HepG2 (cell line): Measurements from ENCODE around the gene AXIN2. TPM values are rescaled to one million over a fixed set of nuclear protein-coding genes. Genes with fewer than 3 reads are reported as not detected.

ENCODE experiments used
- CBFB ChIP-seq: sonication (generic); formaldehyde crosslinking; IDR thresholded peaks from 2 replicates; pipeline ENCODE4 v1.4.0; 2020; ENCODE audit warnings: missing genetic modification reagents
- FOXO4 ChIP-seq: sonication (generic); formaldehyde crosslinking; conservative IDR thresholded peaks from 2 replicates; pipeline ENCODE4 v1.8.1; 2023; ENCODE audit warnings: missing genetic modification reagents
- HMG20A ChIP-seq: IDR thresholded peaks from 2 replicates; pipeline ENCODE4 v1.6.1; 2016; ENCODE audit warnings: borderline replicate concordance
- HMG20B ChIP-seq: conservative IDR thresholded peaks from 2 replicates; pipeline ENCODE4 v1.6.1; 2016; ENCODE audit warnings: missing genetic modification reagents, missing compliant biosample characterization
- HOXA9 ChIP-seq: sonication (generic); formaldehyde crosslinking; IDR thresholded peaks from 2 replicates; pipeline ENCODE4 v1.8.1; 2022; ENCODE audit warnings: missing genetic modification reagents, mild to moderate bottlenecking, moderate library complexity, borderline replicate concordance
- SALL1 ChIP-seq: sonication (generic); formaldehyde crosslinking; IDR thresholded peaks from 2 replicates; pipeline ENCODE4 v1.8.0; 2022; ENCODE audit warnings: mild to moderate bottlenecking, missing genetic modification reagents
- SPEN ChIP-seq: sonication (generic); formaldehyde crosslinking; IDR thresholded peaks from 2 replicates; pipeline ENCODE4 v1.5.1; 2020; ENCODE audit warnings: low read depth, mild to moderate bottlenecking, missing genetic modification reagents
- SRSF9 ChIP-seq: fragments of 200-400 bp; formaldehyde crosslinking; IDR thresholded peaks from 2 replicates; pipeline ENCODE4 v1.6.1; 2018; ENCODE audit warnings: borderline replicate concordance, mild to moderate bottlenecking, low read depth, low read length; ENCODE audit not compliant: insufficient read depth, poor library complexity, severe bottlenecking
- SUZ12 ChIP-seq: fragments of 150-350 bp; IDR thresholded peaks from 2 replicates; pipeline ENCODE4 v1.6.1; 2014; ENCODE audit warnings: low read depth, low read length
- TBX2 ChIP-seq: sonication (generic); formaldehyde crosslinking; IDR thresholded peaks from 2 replicates; pipeline ENCODE4 v1.5.0; 2020; ENCODE audit warnings: missing genetic modification reagents, mild to moderate bottlenecking, borderline replicate concordance
- TCF7 ChIP-seq: sonication (generic); IDR thresholded peaks from 2 replicates; pipeline ENCODE4 v1.6.1; 2016; ENCODE audit warnings: antibody characterized with exemption, low read depth
- ZBTB3 ChIP-seq: sonication (generic); formaldehyde crosslinking; IDR thresholded peaks from 2 replicates; pipeline ENCODE4 v1.4.0; 2020; ENCODE audit warnings: low read depth, mild to moderate bottlenecking, moderate library complexity, missing genetic modification reagents, borderline replicate concordance
- ZNF18 ChIP-seq: sonication (generic); formaldehyde crosslinking; IDR thresholded peaks from 2 replicates; pipeline ENCODE4 v1.8.0; 2022; ENCODE audit warnings: mild to moderate bottlenecking, missing genetic modification reagents; ENCODE audit not compliant: insufficient replicate concordance
- ZNF547 ChIP-seq: sonication (generic); formaldehyde crosslinking; IDR thresholded peaks from 2 replicates; pipeline ENCODE4 v1.5.1; 2020; ENCODE audit warnings: mild to moderate bottlenecking, missing genetic modification reagents
- ZNF549 ChIP-seq: sonication (generic); formaldehyde crosslinking; IDR thresholded peaks from 2 replicates; pipeline ENCODE4 v1.5.0; 2020; ENCODE audit warnings: missing genetic modification reagents
- ZNF713 ChIP-seq: sonication (generic); formaldehyde crosslinking; IDR thresholded peaks from 2 replicates; pipeline ENCODE4 v1.4.0; 2020; ENCODE audit warnings: mild to moderate bottlenecking, missing genetic modification reagents
- polyA plus RNA-seq, 8 experiments: library from polyadenylated mRNA; depleted of rRNA in 3 of 8; stranded (reverse) in 7 of 8; unstranded in 1 of 8; fragments of >200 nt; fragmentation: Illumina TruSeq in 4 of 8; extraction: Trizol in 4 of 8; gene quantifications; 2 replicates each; pipeline versions ENCODE4 v1.2.1 to v1.2.3, GENCODE V29; 2011 to 2016; ENCODE audit warnings: low read depth in 4 of 8, missing spikeins in 1 of 8, mixed read lengths in 1 of 8; ENCODE audit not compliant: insufficient read depth in 1 of 8
- total RNA-seq, 5 experiments: library from RNA; depleted of rRNA; stranded (reverse); fragments of >200 nt; fragmentation: Illumina TruSeq; extraction: Trizol; gene quantifications; 2 replicates each; pipeline ENCODE4 v1.2.3, GENCODE V29; 2016; ENCODE audit warnings: low read depth in 1 of 5
- TF ChIP-seq, protein P1 (sequence below): sonication (generic); formaldehyde crosslinking; IDR thresholded peaks from 2 replicates; pipeline ENCODE4 v1.4.0; 2020; ENCODE audit warnings: mild to moderate bottlenecking, missing genetic modification reagents
- TF ChIP-seq, protein P2 (sequence below): IDR thresholded peaks from 2 replicates; pipeline ENCODE4 v1.6.1; 2016; ENCODE audit warnings: mild to moderate bottlenecking, missing biosample characterization, missing genetic modification reagents
- TF ChIP-seq, protein P3 (sequence below): sonication (generic); IDR thresholded peaks from 2 replicates; pipeline ENCODE4 v1.6.1; 2016; ENCODE audit warnings: low read depth, borderline replicate concordance
- TF ChIP-seq, protein P4 (sequence below): IDR thresholded peaks from 2 replicates; pipeline ENCODE4 v1.6.1; 2016; ENCODE audit warnings: missing compliant biosample characterization, missing genetic modification reagents, borderline replicate concordance

The AXIN2 gene
- total and polyA plus RNA-seq, 2 of the 13 experiments (the other 11 are each of a cell fraction or from before 2014, with no cell fraction given) = 58.6 to 63.4 TPM

DNA sequence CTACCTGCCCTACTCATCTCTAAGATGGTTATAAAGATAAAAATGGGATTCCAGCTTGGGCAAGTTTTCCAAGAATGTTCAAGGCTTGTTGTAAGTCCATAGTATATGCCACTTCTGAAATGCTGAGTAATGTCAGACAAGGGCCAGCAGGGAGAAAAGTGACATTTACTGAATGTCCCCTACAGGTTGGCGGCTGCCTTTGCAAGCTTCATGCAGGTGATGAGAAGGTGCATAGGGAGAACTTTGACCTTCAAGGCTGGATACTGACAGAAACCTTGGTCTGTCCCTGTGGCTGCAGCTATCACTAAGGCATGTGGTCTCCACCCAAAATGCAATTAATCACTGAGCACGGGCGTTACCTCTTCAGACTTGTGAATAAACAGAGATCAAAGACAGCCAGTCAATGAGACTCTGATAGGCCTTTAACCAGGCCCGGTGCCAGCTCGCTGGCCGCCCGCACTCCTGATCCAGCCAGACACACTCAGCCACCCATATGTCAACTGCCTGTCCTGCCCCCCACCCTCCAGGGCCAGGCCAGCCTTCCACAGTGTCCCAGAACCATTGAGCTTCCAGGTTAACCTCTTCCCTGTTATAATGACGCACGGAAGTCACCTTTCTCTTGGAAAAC is 26.8 kb upstream of the AXIN2 start (continued):
- no peak for TF ChIP-seq ZBTB3 (CRISPR knock-in tag)
- TF ChIP-seq SALL1 (CRISPR knock-in tag) = peak; percentile 42
- TF ChIP-seq HOXA9 = no peak
- TF ChIP-seq TCF7 = peak; percentile 93
- TF ChIP-seq FOXO4 = no peak
- TF ChIP-seq TBX2 (CRISPR knock-in tag) = peak; percentile 98
- no peak for TF ChIP-seq SRSF9
- TF ChIP-seq, protein P1, sequence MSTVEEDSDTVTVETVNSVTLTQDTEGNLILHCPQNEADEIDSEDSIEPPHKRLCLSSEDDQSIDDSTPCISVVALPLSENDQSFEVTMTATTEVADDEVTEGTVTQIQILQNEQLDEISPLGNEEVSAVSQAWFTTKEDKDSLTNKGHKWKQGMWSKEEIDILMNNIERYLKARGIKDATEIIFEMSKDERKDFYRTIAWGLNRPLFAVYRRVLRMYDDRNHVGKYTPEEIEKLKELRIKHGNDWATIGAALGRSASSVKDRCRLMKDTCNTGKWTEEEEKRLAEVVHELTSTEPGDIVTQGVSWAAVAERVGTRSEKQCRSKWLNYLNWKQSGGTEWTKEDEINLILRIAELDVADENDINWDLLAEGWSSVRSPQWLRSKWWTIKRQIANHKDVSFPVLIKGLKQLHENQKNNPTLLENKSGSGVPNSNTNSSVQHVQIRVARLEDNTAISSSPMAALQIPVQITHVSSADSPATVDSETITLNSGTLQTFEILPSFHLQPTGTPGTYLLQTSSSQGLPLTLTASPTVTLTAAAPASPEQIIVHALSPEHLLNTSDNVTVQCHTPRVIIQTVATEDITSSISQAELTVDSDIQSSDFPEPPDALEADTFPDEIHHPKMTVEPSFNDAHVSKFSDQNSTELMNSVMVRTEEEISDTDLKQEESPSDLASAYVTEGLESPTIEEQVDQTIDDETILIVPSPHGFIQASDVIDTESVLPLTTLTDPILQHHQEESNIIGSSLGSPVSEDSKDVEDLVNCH (CRISPR knock-in tag) = no peak
- TF ChIP-seq, protein P2, sequence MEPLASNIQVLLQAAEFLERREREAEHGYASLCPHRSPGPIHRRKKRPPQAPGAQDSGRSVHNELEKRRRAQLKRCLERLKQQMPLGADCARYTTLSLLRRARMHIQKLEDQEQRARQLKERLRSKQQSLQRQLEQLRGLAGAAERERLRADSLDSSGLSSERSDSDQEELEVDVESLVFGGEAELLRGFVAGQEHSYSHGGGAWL (CRISPR knock-in tag) = no peak
- TF ChIP-seq, protein P3, sequence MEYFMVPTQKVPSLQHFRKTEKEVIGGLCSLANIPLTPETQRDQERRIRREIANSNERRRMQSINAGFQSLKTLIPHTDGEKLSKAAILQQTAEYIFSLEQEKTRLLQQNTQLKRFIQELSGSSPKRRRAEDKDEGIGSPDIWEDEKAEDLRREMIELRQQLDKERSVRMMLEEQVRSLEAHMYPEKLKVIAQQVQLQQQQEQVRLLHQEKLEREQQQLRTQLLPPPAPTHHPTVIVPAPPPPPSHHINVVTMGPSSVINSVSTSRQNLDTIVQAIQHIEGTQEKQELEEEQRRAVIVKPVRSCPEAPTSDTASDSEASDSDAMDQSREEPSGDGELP = peak; percentile 45; the same call in 1 of the 2 replicates
- TF ChIP-seq ZNF18 (CRISPR knock-in tag) = no peak
- TF ChIP-seq CBFB (CRISPR knock-in tag) = peak; percentile 28; the same call in 1 of the 2 replicates
- TF ChIP-seq ZNF713 = no peak
- TF ChIP-seq, protein P4, sequence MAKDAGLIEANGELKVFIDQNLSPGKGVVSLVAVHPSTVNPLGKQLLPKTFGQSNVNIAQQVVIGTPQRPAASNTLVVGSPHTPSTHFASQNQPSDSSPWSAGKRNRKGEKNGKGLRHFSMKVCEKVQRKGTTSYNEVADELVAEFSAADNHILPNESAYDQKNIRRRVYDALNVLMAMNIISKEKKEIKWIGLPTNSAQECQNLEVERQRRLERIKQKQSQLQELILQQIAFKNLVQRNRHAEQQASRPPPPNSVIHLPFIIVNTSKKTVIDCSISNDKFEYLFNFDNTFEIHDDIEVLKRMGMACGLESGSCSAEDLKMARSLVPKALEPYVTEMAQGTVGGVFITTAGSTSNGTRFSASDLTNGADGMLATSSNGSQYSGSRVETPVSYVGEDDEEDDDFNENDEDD = peak; percentile 37; the same call in 1 of the 2 replicates
- TF ChIP-seq ZNF547 (CRISPR knock-in tag) = no peak
- no peak for TF ChIP-seq SPEN
- no peak for TF ChIP-seq ZNF549 (CRISPR knock-in tag)
- no peak for TF ChIP-seq SUZ12
- peak; percentile 67; the same call in 1 of the 2 replicates for TF ChIP-seq HMG20B
- 0 out of 2 replicates have a peak, but pooled peaks have one; percentile 62 for TF ChIP-seq HMG20A
